ENCODE data around the gene CDH23. TPM values are rescaled to one million over a fixed set of nuclear protein-coding genes. Genes with fewer than 3 reads are reported as not detected.

CDH23 gene
- total and polyA plus RNA-seq, 10 donors, result 2.0 to 19.9 (median 11.0) TPM

- H3K4me3 ChIP-seq, result no peak overlapping the region
- TF ChIP-seq CTCF (IDR thresholded peaks at IDR 0.05 in 8 of 11, conservative IDR thresholded peaks at IDR 0.05 in 3 of 11) (no peak), POLR2AphosphoS5 (IDR thresholded peaks at IDR 0.05) (no peak), POLR2A (IDR thresholded peaks at IDR 0.05) (no peak)
- H3K36me3 ChIP-seq, result no peaks in the 10 kb centered on the region
- WGBS, 5 donors, result 92 to 98% (median 95%) methylated on average over 6 of the region's 6 CpGs
- intact Hi-C loops (cut with DNase I; ENCODE audit: low total_unique reads), result no loop called here
- no peaks in the 10 kb centered on the region for H3K9me3 ChIP-seq
- no peaks in the 10 kb centered on the region for H3K27me3 ChIP-seq (replicated peaks in 1 of 7)
- H3K4me1 ChIP-seq, result peaks cover 6 to 43% (median 22%) of the 10 kb centered on the region in 6 donors
- H3K27ac ChIP-seq, result no peak overlapping the region
- peak; percentile 9 for DNase-seq
Measured at GRCh38 chr10:71863203-71863602, 466.5 kb downstream of the CDH23 start.

GRCh38 chr10:71864911-71865361 lies 468.2 kb downstream of the CDH23 start:
- no peak overlapping the region for H3K27ac ChIP-seq
- no peak for TF ChIP-seq POLR2A (IDR thresholded peaks at IDR 0.05)
- TF ChIP-seq POLR2AphosphoS5 (IDR thresholded peaks at IDR 0.05), result no peak
- TF ChIP-seq CTCF (IDR thresholded peaks at IDR 0.05 in 8 of 11, conservative IDR thresholded peaks at IDR 0.05 in 3 of 11), result no peak
- H3K4me1 ChIP-seq, result peaks cover 5 to 38% (median 19%) of the 10 kb centered on the region in 6 donors
- no peaks in the 10 kb centered on the region for H3K27me3 ChIP-seq (replicated peaks in 1 of 7)
- no peaks in the 10 kb centered on the region for H3K9me3 ChIP-seq
- intact Hi-C loops (cut with DNase I; ENCODE audit: low total_unique reads), result no loop called here
- peak; percentile 48 for DNase-seq
- 72 to 81% (median 78%) methylated on average over 5 of the region's 5 CpGs for WGBS, 5 donors
- H3K4me3 ChIP-seq, result no peak overlapping the region
- H3K36me3 ChIP-seq, result no peaks in the 10 kb centered on the region

Small RNA genes lying within 50 kb of the gene (microRNA-seq; reads per million reads assigned to microRNA genes)
- gene MIR7152, result 0 reads per million in 3 donors

Small RNA genes lying within 50 kb of the gene (small RNA-seq; reads per million reads assigned to genes)
- 0 reads per million in 4 donors for gene MIR7152
- gene RNU7-38P, result 0 reads per million in 4 donors

Other genes with a start within 250 kb of the CDH23 start
- gene UNC5B, start 184.3 kb upstream of the CDH23 start, total RNA-seq, result 10 to 100 TPM in 5 of 7 donors, 1 to 10 TPM in 2; 6.8 to 21.1 (median 15.4) TPM
- gene UNC5B, start 184.3 kb upstream of the CDH23 start, polyA plus RNA-seq, result 1 to 10 TPM in 2 of 3 donors, under 1 TPM in 1; 0.74 to 3.2 (median 1.7) TPM
- gene SLC29A3, start 77.7 kb upstream of the CDH23 start, total RNA-seq, result 10 to 100 TPM in 3 of 7 donors, 1 to 10 TPM in 4; 7.5 to 15.6 (median 9.3) TPM
- 1 to 10 TPM; 3.3 to 7.7 (median 4.8) TPM for gene SLC29A3, start 77.7 kb upstream of the CDH23 start, polyA plus RNA-seq